ENCODE measurements around the gene TBC1D2B. TPM values are rescaled to one million over a fixed set of nuclear protein-coding genes. Genes with fewer than 3 reads are reported as not detected.

The TBC1D2B gene
- total and polyA plus RNA-seq, 10 donors = 9.4 to 131 (median 97.4) TPM

- WGBS, 5 donors = 92 to 97% (median 94%) methylated on average over 9 to 11 of the region's 11 CpGs
- no peak for TF ChIP-seq CTCF (IDR thresholded peaks at IDR 0.05 in 8 of 11, conservative IDR thresholded peaks at IDR 0.05 in 3 of 11)
- TF ChIP-seq POLR2A (IDR thresholded peaks at IDR 0.05) = no peak
- no peak for TF ChIP-seq POLR2AphosphoS5 (IDR thresholded peaks at IDR 0.05)
- no peaks in the 10 kb centered on the region for H3K27me3 ChIP-seq (replicated peaks in 1 of 7)
- peak; percentile 44 for DNase-seq
- no peaks in the 10 kb centered on the region for H3K9me3 ChIP-seq
- H3K36me3 ChIP-seq = no peaks in the 10 kb centered on the region
- peaks cover 4 to 18% (median 10%) of the 10 kb centered on the region in 6 donors for H3K4me1 ChIP-seq
- H3K27ac ChIP-seq = no peak overlapping the region
- intact Hi-C loops (cut with DNase I; ENCODE audit: low total_unique reads) = no loop called here
- no peak overlapping the region for H3K4me3 ChIP-seq
Observed at GRCh38 chr15:78098131-78098755, 20.7 kb upstream of the TBC1D2B start.

GRCh38 chr15:78097667-78098066 lies 20.2 kb upstream of the TBC1D2B start:
- H3K36me3 ChIP-seq = no peaks in the 10 kb centered on the region
- H3K27me3 ChIP-seq (replicated peaks in 1 of 7) = no peaks in the 10 kb centered on the region
- intact Hi-C loops (cut with DNase I; ENCODE audit: low total_unique reads) = no loop called here
- WGBS, 5 donors = 76 to 93% (median 80%) methylated on average over 5 to 9 of the region's 9 CpGs
- no peak for TF ChIP-seq POLR2AphosphoS5 (IDR thresholded peaks at IDR 0.05)
- no peak for TF ChIP-seq POLR2A (IDR thresholded peaks at IDR 0.05)
- TF ChIP-seq CTCF (IDR thresholded peaks at IDR 0.05 in 8 of 11, conservative IDR thresholded peaks at IDR 0.05 in 3 of 11) = no peak
- H3K9me3 ChIP-seq = no peaks in the 10 kb centered on the region
- DNase-seq = no peak
- no peak overlapping the region for H3K4me3 ChIP-seq
- H3K27ac ChIP-seq = no peak overlapping the region
- peaks cover 0 to 18% (median 7%) of the 10 kb centered on the region in 6 donors for H3K4me1 ChIP-seq

GRCh38 chr15:78093242-78094020 lies 15.9 kb upstream of the TBC1D2B start:
- no peaks in the 10 kb centered on the region for H3K27me3 ChIP-seq (replicated peaks in 1 of 7)
- H3K4me3 ChIP-seq = no peak overlapping the region
- peaks cover 0 to 29% (median 18%) of the 10 kb centered on the region in 6 donors for H3K4me1 ChIP-seq
- 59 to 73% (median 72%) methylated on average over 5 of the region's 5 CpGs for WGBS, 5 donors
- H3K27ac ChIP-seq = peak overlapping the region in 1 of 8 donors; percentile 3
- no peaks in the 10 kb centered on the region for H3K9me3 ChIP-seq
- intact Hi-C loops (cut with DNase I; ENCODE audit: low total_unique reads) = no loop called here
- H3K36me3 ChIP-seq = no peaks in the 10 kb centered on the region
- TF ChIP-seq POLR2A (IDR thresholded peaks at IDR 0.05) = no peak
- peak in 1 of 3 donors; percentile 63 for TF ChIP-seq POLR2AphosphoS5 (IDR thresholded peaks at IDR 0.05)
- no peak for TF ChIP-seq CTCF (IDR thresholded peaks at IDR 0.05 in 8 of 11, conservative IDR thresholded peaks at IDR 0.05 in 3 of 11)
- no peak for DNase-seq

All from spleen (tissue), 11 donors.